GM12891 (cell line): Measurements from ENCODE around the gene MICALL2.

ENCODE experiments used
- PAX5 ChIP-seq: IDR thresholded peaks from 2 replicates; pipeline ENCODE4 v1.6.1; 2011; ENCODE audit warnings: low read length, moderate library complexity, mild to moderate bottlenecking; ENCODE audit not compliant: insufficient read depth, severe bottlenecking
- POLR2A ChIP-seq: IDR thresholded peaks from 2 replicates; pipeline ENCODE4 v1.6.1; 2011; ENCODE audit warnings: low read depth, low read length, control low read depth
- POLR2AphosphoS5 ChIP-seq: IDR thresholded peaks from 2 replicates; pipeline ENCODE4 v1.6.1; 2011; ENCODE audit warnings: low read depth, low read length, control low read depth
- POU2F2 ChIP-seq: IDR thresholded peaks from 2 replicates; pipeline ENCODE4 v1.6.1; 2011; ENCODE audit warnings: low read depth, mild to moderate bottlenecking, control low read depth, low read length, moderate library complexity
- TAF1 ChIP-seq: IDR thresholded peaks from 2 replicates; pipeline ENCODE4 v1.6.1; 2011; ENCODE audit warnings: low read depth, low read length, control low read depth

- no peak for TF ChIP-seq POLR2A
- TF ChIP-seq POLR2AphosphoS5 = no peak
- no peak for TF ChIP-seq TAF1
- no peak for TF ChIP-seq PAX5
- TF ChIP-seq POU2F2 = no peak
These were observed 22.0 kb upstream of the MICALL2 start for GRCh38 chr7:1481300-1481699.
